ENCODE results near the gene ART1.

GRCh38 chr11:3685923-3686322 lies 41.0 kb downstream of the ART1 start:
- TF ChIP-seq CTCF (IDR thresholded peaks at IDR 0.05) (no peak), POLR2A (IDR thresholded peaks at IDR 0.05) (no peak), EP300 (IDR thresholded peaks at IDR 0.05) (no peak), POLR2AphosphoS5 (IDR thresholded peaks at IDR 0.05) (no peak)
